Nephron progenitor cell (in vitro differentiated cells): ENCODE data around the gene B4GALT2.

Experiments
- DNase-seq: peaks from one replicate; pipeline ENCODE4 v3.0.0; 2021
- H3K27ac Mint-ChIP-seq: 2 replicates; pipeline ENCODE4 v1.8.0; 2021; ENCODE audit warnings: mild to moderate bottlenecking, moderate library complexity, mixed read lengths
- H3K27me3 Mint-ChIP-seq: 2 replicates; pipeline ENCODE4 v1.8.0; 2021; ENCODE audit warnings: mild to moderate bottlenecking, low read depth, mixed read lengths; ENCODE audit not compliant: poor library complexity
- H3K36me3 Mint-ChIP-seq: 2 replicates; pipeline ENCODE4 v1.8.0; 2021; ENCODE audit warnings: low read depth, mixed read lengths
- H3K4me1 Mint-ChIP-seq: 2 replicates; pipeline ENCODE4 v1.8.0; 2021; ENCODE audit warnings: mixed read lengths
- H3K4me3 Mint-ChIP-seq: 2 replicates; pipeline ENCODE4 v1.8.0; 2021; ENCODE audit warnings: mild to moderate bottlenecking, moderate library complexity, mixed read lengths
- H3K9me3 Mint-ChIP-seq: 2 replicates; pipeline ENCODE4 v1.8.0; 2021; ENCODE audit warnings: mild to moderate bottlenecking, moderate library complexity, mixed read lengths
- CTCF ChIP-seq: fragments of 200-600 bp; sonication (generic); IDR thresholded peaks from 2 replicates; pipeline ENCODE4 v1.5.0; 2021; ENCODE audit warnings: antibody characterized with exemption

B4GALT2 gene

GRCh38 chr1:44020464-44020863 lies 41.5 kb downstream of the B4GALT2 start:
- Mint-ChIP-seq H3K36me3 (peaks cover 16% of the 10 kb centered on the region), H3K4me1 (peaks cover 8% of the 10 kb centered on the region), H3K4me3 (no peak overlapping the region), H3K27me3 (no peaks in the 10 kb centered on the region), H3K27ac (no peak overlapping the region), H3K9me3 (no peaks in the 10 kb centered on the region)
- no peak for TF ChIP-seq CTCF
- DNase-seq: no peak

- Mint-ChIP-seq H3K27me3 (no peaks in the 10 kb centered on the region), H3K4me1 (peaks cover 6% of the 10 kb centered on the region), H3K9me3 (no peaks in the 10 kb centered on the region), H3K27ac (no peak overlapping the region), H3K36me3 (peaks cover 16% of the 10 kb centered on the region), H3K4me3 (no peak overlapping the region)
- TF ChIP-seq CTCF: no peak
- no peak for DNase-seq
Observed at GRCh38 chr1:44021156-44021555, 42.1 kb downstream of the B4GALT2 start.

- peaks cover 6% of the 10 kb centered on the region for H3K4me1 Mint-ChIP-seq
- H3K27me3 Mint-ChIP-seq: peaks cover 1% of the 10 kb centered on the region
- peak overlapping the region; percentile 91 for H3K27ac Mint-ChIP-seq
- peaks cover 16% of the 10 kb centered on the region for H3K36me3 Mint-ChIP-seq
- H3K9me3 Mint-ChIP-seq: no peaks in the 10 kb centered on the region
- H3K4me3 Mint-ChIP-seq: no peak overlapping the region
- no peak for DNase-seq
- TF ChIP-seq CTCF: no peak
Observed at GRCh38 chr1:44021581-44022321, 42.7 kb downstream of the B4GALT2 start.

GRCh38 chr1:44024031-44024902 lies 45.3 kb downstream of the B4GALT2 start:
- Mint-ChIP-seq H3K27ac (no peak overlapping the region), H3K4me3 (no peak overlapping the region), H3K36me3 (peaks cover 21% of the 10 kb centered on the region), H3K9me3 (no peaks in the 10 kb centered on the region), H3K27me3 (peaks cover 3% of the 10 kb centered on the region), H3K4me1 (peaks cover 21% of the 10 kb centered on the region)
- no peak for DNase-seq
- TF ChIP-seq CTCF: no peak

- H3K36me3 Mint-ChIP-seq: peaks cover 21% of the 10 kb centered on the region
- no peak for TF ChIP-seq CTCF
- H3K27ac Mint-ChIP-seq: peak overlapping the region; percentile 4
- no peaks in the 10 kb centered on the region for H3K9me3 Mint-ChIP-seq
- peaks cover 3% of the 10 kb centered on the region for H3K27me3 Mint-ChIP-seq
- no peak for DNase-seq
- peaks cover 24% of the 10 kb centered on the region for H3K4me1 Mint-ChIP-seq
- no peak overlapping the region for H3K4me3 Mint-ChIP-seq
Observed at GRCh38 chr1:44024903-44025525, 46.0 kb downstream of the B4GALT2 start.
